DND-41 (cell line): ENCODE results near the gene NR2E1.

Experiments
- ATAC-seq: fragments of 200-7000 bp; cut with Tn5 transposase; 3 replicates; pipeline ENCODE4 v1.9.1; 2021; ENCODE audit warnings: low read depth; ENCODE audit not compliant: insufficient read depth
- DNase-seq: peaks from one replicate; pipeline ENCODE4 v3.0.0-alpha.2; 2020
- H2AFZ ChIP-seq: 2 replicates; pipeline ENCODE4 v1.6.0; 2012; ENCODE audit warnings: low read depth, low read length
- H3K27ac ChIP-seq: 2 replicates; pipeline ENCODE4 v1.5.1; 2012; ENCODE audit warnings: low read length, inconsistent platforms
- H3K27me3 ChIP-seq: fragments of 200-600 bp; sonication (generic); 2 replicates; pipeline ENCODE4 v1.6.0; 2012; ENCODE audit warnings: low read length, mild to moderate bottlenecking, inconsistent platforms; ENCODE audit not compliant: insufficient read depth, poor library complexity
- H3K36me3 ChIP-seq: 2 replicates; pipeline ENCODE4 v1.5.1; 2012; ENCODE audit warnings: low read length, inconsistent platforms; ENCODE audit not compliant: insufficient read depth
- H3K4me1 ChIP-seq: 2 replicates; pipeline ENCODE4 v1.5.1; 2012; ENCODE audit warnings: mild to moderate bottlenecking, low read length; ENCODE audit not compliant: insufficient read depth
- H3K4me2 ChIP-seq: 2 replicates; pipeline ENCODE4 v1.6.0; 2012; ENCODE audit warnings: mild to moderate bottlenecking, moderate library complexity, low read length, inconsistent platforms; ENCODE audit not compliant: insufficient read depth
- H3K4me3 ChIP-seq, 2 experiments: fragments of 200-600 bp in 1 of 2; shearing (Covaris generic) in 1 of 2; 2 replicates each; pipeline ENCODE4 v1.5.1; 2012 to 2016; ENCODE audit warnings: inconsistent platforms in 2 of 2, low read length in 2 of 2, mild to moderate bottlenecking in 2 of 2, low read depth in 1 of 2, moderate library complexity in 1 of 2
- H3K79me2 ChIP-seq: 2 replicates; pipeline ENCODE4 v1.6.0; 2012; ENCODE audit warnings: low read length, inconsistent platforms; ENCODE audit not compliant: insufficient read depth
- H3K9ac ChIP-seq: 2 replicates; pipeline ENCODE4 v1.6.0; 2012; ENCODE audit warnings: low read depth, mild to moderate bottlenecking, inconsistent platforms, low read length, moderate library complexity
- H3K9me3 ChIP-seq: 2 replicates; pipeline ENCODE4 v1.5.1; 2012; ENCODE audit warnings: low read length, moderate library complexity, mild to moderate bottlenecking, inconsistent platforms; ENCODE audit not compliant: insufficient read depth, severe bottlenecking
- H4K20me1 ChIP-seq: 2 replicates; pipeline ENCODE4 v1.6.0; 2012; ENCODE audit warnings: low read length; ENCODE audit not compliant: insufficient read depth
- EZH2 ChIP-seq: IDR thresholded peaks from 3 replicates; pipeline ENCODE4 v1.6.1; 2012; ENCODE audit warnings: borderline replicate concordance, low read depth, mild to moderate bottlenecking, moderate library complexity, low read length, inconsistent platforms; ENCODE audit not compliant: severe bottlenecking
- TF ChIP-seq, protein P1 (sequence below): IDR thresholded peaks from 2 replicates; pipeline ENCODE4 v1.5.1; 2012; ENCODE audit warnings: borderline replicate concordance, low read length, moderate library complexity, mild to moderate bottlenecking; ENCODE audit not compliant: poor library complexity, severe bottlenecking; ENCODE audit errors: extremely low read depth

The NR2E1 gene

DNA sequence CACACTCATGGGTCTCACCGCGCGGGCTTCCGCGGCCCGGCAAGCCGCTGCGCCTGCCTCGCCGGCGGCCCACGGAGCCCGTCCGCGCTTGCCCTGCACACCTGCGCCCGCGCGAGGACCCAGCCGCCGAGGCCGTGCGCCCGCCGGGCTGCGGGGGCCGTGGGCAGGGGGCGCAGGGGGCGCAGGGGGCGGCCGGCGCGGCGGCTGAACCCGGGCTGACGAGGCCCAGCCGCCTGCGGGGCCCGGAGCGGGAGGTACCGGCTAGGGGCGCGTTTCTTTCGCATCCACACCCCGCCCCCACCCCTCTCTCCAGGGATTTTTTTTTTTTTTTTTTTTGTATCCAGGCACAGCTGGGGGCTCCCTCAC lies 47.5 kb upstream of the NR2E1 start:
- ATAC-seq (peak; percentile 17; the same call in 1 of the 3 replicates), DNase-seq (no peak)
- H3K27me3 ChIP-seq: peaks cover 33% of the 10 kb centered on the region
- no peaks in the 10 kb centered on the region for H3K36me3 ChIP-seq
- H3K79me2 ChIP-seq: no peaks in the 10 kb centered on the region
- peak overlapping the region; percentile 50 for H3K9ac ChIP-seq
- H3K4me2 ChIP-seq: peak overlapping the region; percentile 77
- H2AFZ ChIP-seq: peak overlapping the region; percentile 76
- no peak for TF ChIP-seq EZH2
- TF ChIP-seq, protein P1, sequence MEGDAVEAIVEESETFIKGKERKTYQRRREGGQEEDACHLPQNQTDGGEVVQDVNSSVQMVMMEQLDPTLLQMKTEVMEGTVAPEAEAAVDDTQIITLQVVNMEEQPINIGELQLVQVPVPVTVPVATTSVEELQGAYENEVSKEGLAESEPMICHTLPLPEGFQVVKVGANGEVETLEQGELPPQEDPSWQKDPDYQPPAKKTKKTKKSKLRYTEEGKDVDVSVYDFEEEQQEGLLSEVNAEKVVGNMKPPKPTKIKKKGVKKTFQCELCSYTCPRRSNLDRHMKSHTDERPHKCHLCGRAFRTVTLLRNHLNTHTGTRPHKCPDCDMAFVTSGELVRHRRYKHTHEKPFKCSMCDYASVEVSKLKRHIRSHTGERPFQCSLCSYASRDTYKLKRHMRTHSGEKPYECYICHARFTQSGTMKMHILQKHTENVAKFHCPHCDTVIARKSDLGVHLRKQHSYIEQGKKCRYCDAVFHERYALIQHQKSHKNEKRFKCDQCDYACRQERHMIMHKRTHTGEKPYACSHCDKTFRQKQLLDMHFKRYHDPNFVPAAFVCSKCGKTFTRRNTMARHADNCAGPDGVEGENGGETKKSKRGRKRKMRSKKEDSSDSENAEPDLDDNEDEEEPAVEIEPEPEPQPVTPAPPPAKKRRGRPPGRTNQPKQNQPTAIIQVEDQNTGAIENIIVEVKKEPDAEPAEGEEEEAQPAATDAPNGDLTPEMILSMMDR: no peak
- no peak overlapping the region for H3K27ac ChIP-seq
- H3K4me3 ChIP-seq: peak overlapping the region; percentile 29 to 63; a peak in 3 of 4 replicates
- H3K4me1 ChIP-seq: peaks cover 15% of the 10 kb centered on the region
- no peaks in the 10 kb centered on the region; the same call in 1 of the 2 replicates for H4K20me1 ChIP-seq
- H3K9me3 ChIP-seq: no peaks in the 10 kb centered on the region

DNA sequence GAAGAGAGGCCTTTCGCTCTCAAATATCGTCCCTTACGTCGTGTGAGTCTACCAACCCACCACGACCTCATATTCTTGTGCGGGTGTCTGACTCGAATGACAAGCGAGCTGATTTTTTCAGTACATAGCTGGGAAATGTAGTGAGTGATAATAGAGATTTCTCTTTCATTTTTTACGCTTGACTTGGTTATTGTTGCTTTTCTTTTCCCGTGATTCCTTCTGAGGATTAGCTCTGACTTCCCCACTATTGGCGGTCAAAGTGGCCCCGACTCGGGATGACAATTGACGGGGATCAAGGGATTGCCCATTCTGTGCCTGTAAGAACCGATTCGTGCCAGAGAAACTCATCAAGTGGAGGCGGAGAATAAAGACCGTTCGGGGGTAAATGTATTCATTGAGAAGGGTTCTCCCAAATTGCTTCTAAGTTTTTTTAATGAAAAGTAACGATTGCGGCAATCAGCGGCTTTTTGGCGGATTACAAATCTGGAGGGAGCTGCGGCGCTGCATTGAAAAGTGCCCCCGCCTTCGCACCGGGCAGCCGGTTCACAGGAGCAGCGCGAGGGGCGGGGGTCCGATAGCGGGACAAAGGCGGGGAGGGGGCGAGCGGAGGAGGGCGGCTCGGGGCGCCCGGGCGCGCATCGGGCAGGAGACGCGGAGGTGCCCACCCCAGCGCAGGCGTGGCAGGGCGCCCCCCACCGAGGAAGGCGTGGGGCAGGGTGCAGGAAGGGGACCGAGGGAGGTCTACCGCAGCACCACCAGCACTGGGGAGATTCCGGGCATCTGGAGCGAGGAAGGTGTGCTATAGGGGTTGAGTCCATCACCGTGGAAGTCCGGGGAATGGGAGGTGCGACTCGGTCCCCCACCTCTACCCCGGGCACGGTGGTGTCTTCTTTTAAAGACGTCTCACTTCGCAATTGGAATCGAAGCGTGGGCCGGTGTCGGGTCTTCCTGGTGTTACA lies 46.7 kb upstream of the NR2E1 start:
- H2AFZ ChIP-seq: no peak overlapping the region; the same call in 1 of the 2 replicates
- ATAC-seq: no peak
- no peak for DNase-seq
- H3K9ac ChIP-seq: no peak overlapping the region
- H3K79me2 ChIP-seq: no peaks in the 10 kb centered on the region
- no peaks in the 10 kb centered on the region; the same call in 1 of the 2 replicates for H4K20me1 ChIP-seq
- no peaks in the 10 kb centered on the region for H3K9me3 ChIP-seq
- H3K27me3 ChIP-seq: peaks cover 27% of the 10 kb centered on the region
- H3K4me1 ChIP-seq: peaks cover 12% of the 10 kb centered on the region
- no peak overlapping the region for H3K4me3 ChIP-seq
- H3K27ac ChIP-seq: no peak overlapping the region
- peak overlapping the region; percentile 22; the same call in 1 of the 2 replicates for H3K4me2 ChIP-seq
- no peaks in the 10 kb centered on the region for H3K36me3 ChIP-seq
- TF ChIP-seq, protein P1: no peak
- no peak for TF ChIP-seq EZH2

DNA sequence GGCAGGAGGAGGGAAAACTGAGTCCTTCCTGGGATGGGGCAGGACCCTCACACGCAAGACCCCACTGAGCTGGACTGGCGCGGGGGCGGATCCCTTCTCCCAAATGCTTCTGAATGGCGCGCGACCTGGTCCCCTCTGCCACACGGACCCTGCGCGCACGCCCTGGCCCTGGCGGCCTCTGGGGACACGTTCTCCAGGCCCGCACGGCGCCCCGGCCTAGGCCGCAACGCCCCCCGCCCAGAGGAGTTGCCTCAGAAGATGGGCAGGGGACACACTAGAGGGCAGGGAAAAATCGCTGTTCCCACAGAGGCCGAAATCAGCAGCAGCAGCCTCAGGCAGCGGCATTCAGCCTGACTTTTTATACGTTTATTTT lies 46.1 kb upstream of the NR2E1 start:
- no peak overlapping the region for H3K9ac ChIP-seq
- no peak for ATAC-seq
- H2AFZ ChIP-seq: no peak overlapping the region
- H4K20me1 ChIP-seq: no peaks in the 10 kb centered on the region; the same call in 1 of the 2 replicates
- no peak overlapping the region for H3K4me2 ChIP-seq
- no peaks in the 10 kb centered on the region for H3K9me3 ChIP-seq
- H3K36me3 ChIP-seq: no peaks in the 10 kb centered on the region
- no peak overlapping the region for H3K4me3 ChIP-seq
- H3K27ac ChIP-seq: no peak overlapping the region
- H3K27me3 ChIP-seq: peaks cover 25% of the 10 kb centered on the region
- DNase-seq: no peak
- no peaks in the 10 kb centered on the region for H3K79me2 ChIP-seq
- TF ChIP-seq, protein P1: no peak
- TF ChIP-seq EZH2: no peak
- peaks cover 12% of the 10 kb centered on the region for H3K4me1 ChIP-seq
